C4-2B (cell line): ENCODE data around the gene IFNGR1.

Source experiments
- H3K27ac ChIP-seq: fragments of 450-650 bp; 2 replicates; pipeline ENCODE4 v1.5.1; 2017
- CTCF ChIP-seq: fragments of 450-650 bp; conservative IDR thresholded peaks from 2 replicates; pipeline ENCODE4 v1.5.1; 2017; ENCODE audit warnings: mild to moderate bottlenecking
- ZFX ChIP-seq: fragments of 450-650 bp; IDR thresholded peaks from 2 replicates; pipeline ENCODE4 v1.6.1; 2017

Gene IFNGR1

GRCh38 chr6:137233911-137234863, 15.0 kb upstream of the IFNGR1 start:
- H3K27ac ChIP-seq: no peak overlapping the region; the same call in 1 of the 2 replicates

GRCh38 chr6:137231895-137232294, 12.7 kb upstream of the IFNGR1 start:
- H3K27ac ChIP-seq: no peak overlapping the region
- TF ChIP-seq ZFX (no peak), CTCF (no peak)

More at GRCh38 chr6:137233911-137234863, 15.0 kb upstream of the IFNGR1 start:
- TF ChIP-seq ZFX: no peak
- no peak for TF ChIP-seq CTCF

GRCh38 chr6:137230956-137231555, 11.9 kb upstream of the IFNGR1 start:
- TF ChIP-seq ZFX: no peak
- no peak for TF ChIP-seq CTCF
- H3K27ac ChIP-seq: no peak overlapping the region

- TF ChIP-seq CTCF (no peak), ZFX (no peak)
- no peak overlapping the region for H3K27ac ChIP-seq
These were observed 11.4 kb upstream of the IFNGR1 start for GRCh38 chr6:137230547-137230946.

GRCh38 chr6:137229075-137229759, 10.0 kb upstream of the IFNGR1 start:
- no peak overlapping the region for H3K27ac ChIP-seq
- TF ChIP-seq CTCF (no peak), ZFX (no peak)

GRCh38 chr6:137227871-137228302, 8.7 kb upstream of the IFNGR1 start:
- TF ChIP-seq ZFX (no peak), CTCF (no peak)
- H3K27ac ChIP-seq: no peak overlapping the region

- H3K27ac ChIP-seq: no peak overlapping the region
- TF ChIP-seq ZFX (no peak), CTCF (no peak)
These were observed 7.5 kb upstream of the IFNGR1 start for GRCh38 chr6:137226697-137227096.
